Activated naive CD4-positive, alpha-beta T cell treated with anti-CD3 and anti-CD28 coated beads, Interleukin-2, amount 10 ng/mL, durations not matched to agents 5 hours and 36 hours (primary cell): ENCODE data around the gene TOMM40L. TPM values are rescaled to one million over a fixed set of nuclear protein-coding genes. Genes with fewer than 3 reads are reported as not detected.

Source experiments
- microRNA-seq: library from miRNA; unstranded; fragments of <30 nt; microRNA quantifications from one replicate; pipeline ENCODE4 v1.2.0, GENCODE V29; 2022; ENCODE audit warnings: borderline microRNAs expressed, borderline replicate concordance
- total RNA-seq, 2 experiments: library from RNA; stranded (reverse); gene quantifications; one replicate each; pipeline ENCODE4 v1.2.3, GENCODE V29; 2021

The TOMM40L gene
- 10 to 100 TPM; 19.6 to 20.4 TPM for total RNA-seq

GRCh38 chr1:161225534-161226319 lies at the start of gene TOMM40L:
TOMM40L (plus strand) TSS chr1:161226060; CDS start chr1:161226490, 430 bp downstream.

DNA sequence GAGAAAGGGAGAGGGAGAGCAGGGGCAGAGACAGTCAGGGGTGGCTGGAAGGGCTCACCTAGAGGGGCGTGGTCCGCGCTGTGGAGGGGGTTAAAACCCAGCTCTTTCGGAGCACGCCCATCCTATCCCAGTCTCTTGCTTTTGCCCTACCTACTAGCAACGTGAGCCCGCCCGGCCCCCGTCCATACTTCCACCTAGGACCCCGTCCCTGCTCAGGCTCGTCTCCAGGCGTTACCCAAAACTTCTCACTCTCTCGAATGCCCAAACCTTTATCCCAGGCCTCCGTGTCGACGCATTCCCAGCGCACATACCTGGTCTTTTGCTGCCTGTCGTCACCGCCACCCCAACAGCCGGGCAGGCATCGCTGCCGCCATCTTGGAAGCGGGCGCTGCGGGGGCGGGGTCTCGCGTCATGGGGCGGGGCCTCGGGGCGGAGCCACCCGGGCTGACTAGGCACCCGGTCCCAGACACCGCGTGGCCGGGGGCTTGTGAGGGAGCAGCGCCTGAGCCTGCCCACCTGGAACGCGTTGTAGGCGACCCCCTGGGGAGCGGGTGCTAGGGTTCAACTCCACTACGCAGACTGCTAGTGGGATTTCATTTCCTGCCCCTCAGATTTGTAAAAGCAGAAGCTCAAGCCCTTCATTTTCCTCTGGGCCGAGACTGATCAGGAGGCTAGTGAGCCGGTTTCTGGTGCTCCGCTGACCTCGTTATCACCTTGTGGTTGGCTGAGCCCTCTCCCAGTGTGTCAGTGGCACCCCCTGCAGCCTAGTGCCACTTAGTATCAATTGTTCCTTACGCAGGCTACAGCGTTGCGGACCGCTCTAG lies 48.5 kb upstream of the TOMM40L start, which contains the start of gene B4GALT3:
Gene B4GALT3 (minus strand): TSS at position 396 of the 824 bp plus-strand sequence. CDS start 1,447 bp downstream, outside the sequence.

DNA sequence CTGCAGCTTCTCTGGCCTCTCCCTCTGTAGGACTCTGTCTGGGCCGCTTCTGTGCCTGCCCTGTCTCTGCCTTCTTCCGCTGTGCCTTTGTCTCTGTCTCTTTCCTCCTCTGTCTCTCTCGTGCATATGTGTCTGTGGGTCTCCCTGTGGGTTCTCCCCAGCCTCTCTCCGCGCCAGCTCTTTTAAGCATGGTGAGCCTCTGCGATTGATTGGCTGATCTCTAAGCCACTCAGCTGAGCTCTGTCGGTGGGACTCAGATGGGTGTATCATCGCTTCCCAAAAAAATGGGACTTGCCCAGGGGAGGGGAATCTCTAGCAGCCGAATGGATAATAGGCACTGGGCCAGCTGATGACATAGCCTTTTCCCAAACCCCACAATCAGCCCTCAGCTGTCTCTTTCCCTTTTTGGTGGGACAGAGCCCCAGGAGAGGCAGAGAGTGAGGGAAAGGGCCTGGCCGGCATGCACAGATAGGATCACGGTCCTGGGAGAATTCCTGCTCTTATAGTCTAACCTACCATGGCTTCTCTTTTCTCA lies 26.9 kb upstream of the TOMM40L start, which contains the start of gene ADAMTS4:
Gene ADAMTS4 (minus strand): TSS at position 158 of the 535 bp plus-strand sequence. CDS start 427 bp downstream, outside the sequence.

DNA sequence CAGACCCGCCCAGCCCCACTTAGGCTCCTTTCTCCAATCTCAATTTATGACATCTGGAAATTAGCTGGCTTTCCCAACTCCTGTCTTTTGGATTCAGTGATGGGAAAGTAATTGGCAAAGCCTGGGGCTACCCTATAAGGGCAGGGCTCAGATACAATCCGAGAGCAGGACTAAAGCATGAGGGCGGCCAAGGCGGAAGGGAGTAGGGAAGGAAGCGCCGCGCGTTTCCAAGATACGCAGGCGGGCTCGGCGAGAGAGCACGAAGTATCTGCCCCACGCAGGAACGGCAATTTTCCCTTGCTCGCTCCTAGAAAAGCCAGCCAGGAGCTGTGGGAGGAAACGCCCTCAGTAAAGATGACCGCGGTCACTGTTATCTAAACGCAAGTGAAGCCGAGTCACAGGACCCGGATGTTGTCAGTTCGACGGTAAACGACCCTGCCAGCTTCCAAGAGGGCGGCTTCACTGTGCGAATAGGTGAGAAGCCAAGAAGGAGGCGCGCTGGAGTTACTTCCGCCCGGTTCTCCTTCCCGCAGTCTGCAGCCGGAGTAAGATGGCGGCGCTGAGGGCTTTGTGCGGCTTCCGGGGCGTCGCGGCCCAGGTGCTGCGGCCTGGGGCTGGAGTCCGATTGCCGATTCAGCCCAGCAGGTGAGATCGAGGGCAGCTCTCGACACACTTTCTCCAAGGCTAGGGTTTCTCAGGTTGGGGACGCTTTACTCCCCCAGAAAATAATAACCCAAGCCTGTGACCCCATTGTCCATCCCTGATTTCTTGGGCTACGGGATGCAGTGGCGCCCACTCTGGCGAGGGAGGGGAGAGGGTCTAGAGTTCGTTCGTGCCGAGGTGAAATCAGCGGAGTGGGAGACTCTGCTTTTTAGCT lies 23.8 kb upstream of the TOMM40L start, which contains the start of gene NDUFS2:
Gene NDUFS2 (plus strand): TSS at position 532 of the 877 bp plus-strand sequence. CDS start 19 bp downstream, at position 551.

DNA sequence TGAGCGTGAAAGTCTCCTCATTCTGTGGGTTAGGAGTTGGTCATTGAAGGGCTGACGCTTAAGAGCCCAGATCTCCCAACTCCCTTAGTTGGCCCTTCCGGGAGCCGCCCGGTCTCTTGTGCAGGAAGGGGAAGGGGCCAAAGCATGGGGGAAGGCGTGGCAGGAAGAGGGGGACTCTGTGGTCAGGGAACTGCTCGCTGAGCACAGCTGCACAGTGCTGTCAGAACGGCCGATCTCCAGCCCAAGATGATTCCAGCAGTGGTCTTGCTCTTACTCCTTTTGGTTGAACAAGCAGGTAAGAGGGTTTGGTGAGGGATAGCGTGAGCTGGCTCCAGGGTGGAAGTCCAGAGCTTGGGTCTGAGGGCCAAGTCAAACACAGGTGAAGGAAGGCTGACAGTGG lies 10.8 kb upstream of the TOMM40L start, which contains the start of gene FCER1G:
Gene FCER1G (plus strand): TSS at position 220 of the 400 bp plus-strand sequence. CDS start 27 bp downstream, at position 247.

DNA sequence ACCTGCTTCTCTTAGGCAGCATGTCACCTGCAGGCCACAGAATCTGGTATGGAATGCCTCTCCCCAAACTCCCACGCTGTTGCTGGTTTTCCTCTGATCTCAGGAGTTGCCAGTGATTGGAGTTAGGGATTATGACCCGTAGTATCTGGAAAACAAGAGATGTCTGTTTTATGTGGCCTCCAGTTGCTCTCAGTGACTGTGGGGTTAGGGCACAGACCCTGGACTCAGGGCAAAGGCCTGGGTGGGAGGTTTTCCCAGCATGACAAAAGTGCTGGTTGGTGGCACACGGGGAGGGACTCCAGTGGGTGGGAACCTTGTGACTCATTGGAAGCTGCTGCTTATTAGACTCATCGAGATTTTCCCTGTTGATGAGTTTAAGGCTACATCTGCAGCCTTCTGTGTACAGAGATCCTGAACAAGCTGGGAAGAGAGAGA lies 12.2 kb downstream of the TOMM40L start, which contains the start of gene NR1I3:
Gene NR1I3 (minus strand): TSS at position 165 of the 435 bp plus-strand sequence. CDS start 1,638 bp downstream, outside the sequence.

DNA sequence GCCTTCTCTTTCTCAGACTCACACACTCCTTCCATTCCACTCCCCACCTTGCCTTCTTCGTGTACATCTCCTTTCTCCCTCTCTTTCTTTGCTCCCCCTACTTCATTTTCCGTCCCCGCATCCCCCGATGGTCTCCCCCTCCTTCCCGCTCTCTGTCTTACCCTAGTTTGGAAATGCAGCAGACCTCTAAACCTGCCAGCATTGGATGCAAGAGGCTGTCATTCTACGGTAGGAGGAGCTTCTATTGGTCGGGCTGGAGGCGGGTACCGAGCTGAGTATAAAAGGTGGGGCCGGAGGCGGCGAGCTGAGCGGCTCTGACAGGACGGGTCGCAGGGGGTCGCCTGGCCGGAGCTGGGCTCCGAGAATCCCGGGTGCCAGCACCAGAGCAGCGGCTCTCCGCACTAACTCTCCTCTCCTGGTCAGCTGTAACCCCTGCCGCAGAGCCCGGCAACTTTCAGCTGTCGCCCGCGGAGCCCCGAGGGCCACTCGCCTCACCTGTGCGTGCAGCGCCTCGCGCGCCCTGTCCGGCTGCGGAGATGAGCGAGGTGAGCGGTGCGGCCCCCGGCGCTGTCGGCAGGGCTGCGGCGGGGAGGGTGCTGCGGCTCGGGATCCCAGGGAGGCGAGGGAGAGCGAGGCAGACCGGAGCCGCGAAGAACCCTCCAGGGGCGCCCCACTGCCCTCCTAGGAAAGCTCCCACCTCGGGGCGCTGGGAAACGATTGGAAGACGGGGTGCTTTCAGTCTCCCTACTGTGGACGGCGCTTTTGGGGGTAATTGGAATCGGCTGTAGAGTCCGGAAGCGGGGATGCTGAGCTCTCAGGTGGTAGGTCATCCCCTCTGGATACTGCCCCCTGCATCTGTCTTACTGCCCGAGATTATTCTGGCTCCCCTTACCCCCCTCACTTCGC lies 32.8 kb downstream of the TOMM40L start, which contains the start of gene PCP4L1:
Gene PCP4L1 (plus strand): TSS at position 307 of the 906 bp plus-strand sequence. CDS start 230 bp downstream, at position 537.

Small RNA genes within 50 kb of the gene (microRNA-seq; reads per million reads assigned to microRNA genes)
- gene MIR5187, result not detected

Other genes with a start within 250 kb of the TOMM40L start
- gene F11R, start 204.9 kb upstream of the TOMM40L start, total RNA-seq, result 10 to 100 TPM; 16.2 to 20.7 TPM
- gene TSTD1, start 187.1 kb upstream of the TOMM40L start, total RNA-seq, result 10 to 100 TPM; 60.7 to 63.0 TPM
- gene USF1, start 180.1 kb upstream of the TOMM40L start, total RNA-seq, result 10 to 100 TPM; 62.5 to 63.9 TPM
- 100 to 1,000 TPM; 304 to 324 TPM for gene ARHGAP30, start 156.2 kb upstream of the TOMM40L start, total RNA-seq
- not detected for gene NECTIN4, start 136.5 kb upstream of the TOMM40L start, total RNA-seq
- gene KLHDC9, start 127.7 kb upstream of the TOMM40L start, total RNA-seq, result under 1 TPM; 0.58 to 0.63 TPM
- 10 to 100 TPM; 47.2 to 48.3 TPM for gene PFDN2, start 108.0 kb upstream of the TOMM40L start, total RNA-seq
- gene NIT1, start 108.0 kb upstream of the TOMM40L start, total RNA-seq, result 10 to 100 TPM; 38.3 to 39.0 TPM
- gene DEDD, start 93.4 kb upstream of the TOMM40L start, total RNA-seq, result 10 to 100 TPM; 30.2 to 35.5 TPM
- gene UFC1, start 72.1 kb upstream of the TOMM40L start, total RNA-seq, result 100 to 1,000 TPM; 123 to 125 TPM
- gene USP21, start 66.6 kb upstream of the TOMM40L start, total RNA-seq, result 10 to 100 TPM; 31.2 to 35.6 TPM
- gene PPOX, start 59.6 kb upstream of the TOMM40L start, total RNA-seq, result 10 to 100 TPM; 35.8 to 39.2 TPM
- 10 to 100 TPM; 43.6 to 52.2 TPM for gene B4GALT3, start 48.6 kb upstream of the TOMM40L start, total RNA-seq
- gene ADAMTS4, start 27.0 kb upstream of the TOMM40L start, total RNA-seq, result 1 to 10 TPM; 1.8 to 1.9 TPM
- gene NDUFS2, start 23.7 kb upstream of the TOMM40L start, total RNA-seq, result 10 to 100 TPM; 82.5 to 90.4 TPM
- 1 to 10 TPM; 2.7 to 2.9 TPM for gene FCER1G, start 10.8 kb upstream of the TOMM40L start, total RNA-seq
- gene APOA2, start 2.4 kb upstream of the TOMM40L start, total RNA-seq, result not detected
- gene NR1I3, start 12.1 kb downstream of the TOMM40L start, total RNA-seq, result not detected
- gene PCP4L1, start 32.7 kb downstream of the TOMM40L start, total RNA-seq, result under 1 TPM; 0.26 to 0.71 TPM
- gene MPZ, start 83.9 kb downstream of the TOMM40L start, total RNA-seq, result 1 to 10 TPM; 4.8 to 6.1 TPM
- gene SDHC, start 88.3 kb downstream of the TOMM40L start, total RNA-seq, result 100 to 1,000 TPM; 148 to 153 TPM
- not detected for gene CFAP126, start 141.8 kb downstream of the TOMM40L start, total RNA-seq